Mononuclear cell (primary cell): Measurements from ENCODE around the gene LRBA. TPM values are rescaled to one million over a fixed set of nuclear protein-coding genes. Genes with fewer than 3 reads are reported as not detected.

Experiments used
- H3K27me3 ChIP-seq: 2 replicates; pipeline ENCODE4 v1.6.0; 2011; ENCODE audit warnings: low read length, control low read depth; ENCODE audit not compliant: insufficient read depth
- H3K4me1 ChIP-seq: 2 replicates; pipeline ENCODE4 v1.5.1; 2011; ENCODE audit warnings: mild to moderate bottlenecking, low read length, control low read depth; ENCODE audit not compliant: insufficient read depth
- H3K4me3 ChIP-seq: 2 replicates; pipeline ENCODE4 v1.5.1; 2011; ENCODE audit warnings: mild to moderate bottlenecking, low read length, moderate library complexity
- H3K9me3 ChIP-seq: 2 replicates; pipeline ENCODE4 v1.5.1; 2011; ENCODE audit warnings: low read depth, mild to moderate bottlenecking, control low read depth, low read length
- total RNA-seq: library from RNA; depleted of rRNA; stranded (reverse); fragments of >200 nt; gene quantifications from one replicate; pipeline ENCODE4 v1.2.3, GENCODE V29; 2012

The LRBA gene
- total RNA-seq, 1 donor: 96.0 TPM

GRCh38 chr4:150475763-150476162 is 539.3 kb downstream of the LRBA start:
- no peak overlapping the region for H3K4me3 ChIP-seq
- no peaks in the 10 kb centered on the region for H3K9me3 ChIP-seq

GRCh38 chr4:150464523-150464922 is 550.6 kb downstream of the LRBA start:
- no peaks in the 10 kb centered on the region for H3K9me3 ChIP-seq
- H3K4me1 ChIP-seq: no peaks in the 10 kb centered on the region
- H3K27me3 ChIP-seq: no peaks in the 10 kb centered on the region
- no peak overlapping the region for H3K4me3 ChIP-seq

More at GRCh38 chr4:150475763-150476162, 539.3 kb downstream of the LRBA start:
- Histone ChIP-seq H3K27me3 (no peaks in the 10 kb centered on the region), H3K4me1 (no peaks in the 10 kb centered on the region)

- no peaks in the 10 kb centered on the region for H3K4me1 ChIP-seq
- H3K27me3 ChIP-seq: no peaks in the 10 kb centered on the region
- no peak overlapping the region for H3K4me3 ChIP-seq
- no peaks in the 10 kb centered on the region for H3K9me3 ChIP-seq
These were observed 552.3 kb downstream of the LRBA start for GRCh38 chr4:150462743-150463142.

GRCh38 chr4:150461957-150462356 is 553.1 kb downstream of the LRBA start:
- Histone ChIP-seq H3K4me1 (no peaks in the 10 kb centered on the region), H3K27me3 (no peaks in the 10 kb centered on the region), H3K9me3 (no peaks in the 10 kb centered on the region), H3K4me3 (no peak overlapping the region)

GRCh38 chr4:150457802-150458201 is 557.3 kb downstream of the LRBA start:
- Histone ChIP-seq H3K4me3 (no peak overlapping the region), H3K9me3 (no peaks in the 10 kb centered on the region), H3K27me3 (no peaks in the 10 kb centered on the region), H3K4me1 (no peaks in the 10 kb centered on the region)

- H3K27me3 ChIP-seq: no peaks in the 10 kb centered on the region
- no peak overlapping the region for H3K4me3 ChIP-seq
- no peaks in the 10 kb centered on the region for H3K4me1 ChIP-seq
- no peaks in the 10 kb centered on the region for H3K9me3 ChIP-seq
These were observed 563.2 kb downstream of the LRBA start for GRCh38 chr4:150451883-150452282.

- H3K27me3 ChIP-seq: no peaks in the 10 kb centered on the region
- H3K9me3 ChIP-seq: no peaks in the 10 kb centered on the region
- H3K4me3 ChIP-seq: no peak overlapping the region
- no peaks in the 10 kb centered on the region for H3K4me1 ChIP-seq
These were observed 567.7 kb downstream of the LRBA start for GRCh38 chr4:150447356-150447755.

GRCh38 chr4:150439451-150439933 is 575.6 kb downstream of the LRBA start:
- Histone ChIP-seq H3K4me3 (no peak overlapping the region), H3K27me3 (no peaks in the 10 kb centered on the region), H3K4me1 (no peaks in the 10 kb centered on the region), H3K9me3 (no peaks in the 10 kb centered on the region)

GRCh38 chr4:150436598-150437370 is 578.3 kb downstream of the LRBA start:
- H3K9me3 ChIP-seq: no peaks in the 10 kb centered on the region
- no peak overlapping the region for H3K4me3 ChIP-seq
- H3K4me1 ChIP-seq: no peaks in the 10 kb centered on the region
- no peaks in the 10 kb centered on the region for H3K27me3 ChIP-seq

- no peak overlapping the region for H3K4me3 ChIP-seq
- no peaks in the 10 kb centered on the region for H3K27me3 ChIP-seq
- no peaks in the 10 kb centered on the region for H3K9me3 ChIP-seq
- H3K4me1 ChIP-seq: no peaks in the 10 kb centered on the region
These were observed 583.9 kb downstream of the LRBA start for GRCh38 chr4:150431221-150431620.

- no peaks in the 10 kb centered on the region for H3K27me3 ChIP-seq
- H3K9me3 ChIP-seq: no peaks in the 10 kb centered on the region
These were observed 589.9 kb downstream of the LRBA start for GRCh38 chr4:150425161-150425560.

GRCh38 chr4:150423503-150423902 is 591.6 kb downstream of the LRBA start:
- Histone ChIP-seq H3K27me3 (no peaks in the 10 kb centered on the region), H3K4me3 (no peak overlapping the region), H3K9me3 (no peaks in the 10 kb centered on the region), H3K4me1 (no peaks in the 10 kb centered on the region)

More at GRCh38 chr4:150425161-150425560, 589.9 kb downstream of the LRBA start:
- no peak overlapping the region for H3K4me3 ChIP-seq
- no peaks in the 10 kb centered on the region for H3K4me1 ChIP-seq

GRCh38 chr4:150423074-150423473 is 592.0 kb downstream of the LRBA start:
- Histone ChIP-seq H3K27me3 (no peaks in the 10 kb centered on the region), H3K4me3 (no peak overlapping the region), H3K4me1 (no peaks in the 10 kb centered on the region), H3K9me3 (no peaks in the 10 kb centered on the region)

- H3K9me3 ChIP-seq: no peaks in the 10 kb centered on the region
- no peak overlapping the region for H3K4me3 ChIP-seq
- H3K27me3 ChIP-seq: no peaks in the 10 kb centered on the region
- no peaks in the 10 kb centered on the region for H3K4me1 ChIP-seq
These were observed 593.5 kb downstream of the LRBA start for GRCh38 chr4:150421612-150422011.

GRCh38 chr4:150419939-150420338 is 595.1 kb downstream of the LRBA start:
- H3K4me1 ChIP-seq: no peaks in the 10 kb centered on the region
- H3K9me3 ChIP-seq: no peaks in the 10 kb centered on the region
- H3K4me3 ChIP-seq: no peak overlapping the region
- H3K27me3 ChIP-seq: no peaks in the 10 kb centered on the region
